GM19463 (cell line): ENCODE measurements around the gene PRR9.

Experiments
- ATAC-seq: cut with Tn5 transposase; IDR thresholded peaks from one replicate; pipeline ENCODE4 v1.9.1; 2021; ENCODE audit warnings: mild to moderate bottlenecking, moderate library complexity; ENCODE audit not compliant: unreplicated experiment

The PRR9 gene

DNA sequence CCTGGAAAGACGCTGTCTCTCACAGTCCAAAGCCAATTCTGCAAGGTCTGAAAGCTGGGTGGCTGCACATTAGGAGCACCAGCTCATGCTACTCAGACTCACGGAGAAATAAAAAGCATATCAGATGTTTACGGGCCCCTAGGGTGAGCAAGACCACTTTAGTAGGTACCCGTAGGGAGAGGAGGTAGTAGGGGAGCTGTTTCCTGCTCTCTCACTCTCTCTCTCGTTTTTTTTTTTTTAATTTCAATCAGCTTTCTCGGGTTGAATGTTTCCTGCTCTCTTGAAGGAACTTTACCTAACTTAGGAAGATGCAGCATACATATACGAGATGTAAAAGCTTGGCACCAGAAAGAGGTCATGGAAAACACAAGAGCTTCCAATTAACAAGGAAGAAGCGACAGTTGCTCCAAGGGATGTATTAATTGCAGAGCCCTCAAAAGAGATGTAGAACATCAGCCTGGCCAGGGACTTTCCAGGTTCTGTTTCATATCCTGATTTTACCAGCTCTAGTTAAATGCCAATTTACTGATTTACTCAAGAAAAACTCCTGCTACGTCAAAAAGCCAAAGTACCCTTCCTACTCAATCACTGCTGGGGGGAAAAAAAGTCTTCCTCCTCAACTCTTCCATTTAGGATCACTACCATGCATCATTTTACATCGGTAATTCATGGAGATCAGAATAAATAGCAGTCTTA, 45.2 kb downstream of the PRR9 start:
- peak; percentile 41 for ATAC-seq

DNA sequence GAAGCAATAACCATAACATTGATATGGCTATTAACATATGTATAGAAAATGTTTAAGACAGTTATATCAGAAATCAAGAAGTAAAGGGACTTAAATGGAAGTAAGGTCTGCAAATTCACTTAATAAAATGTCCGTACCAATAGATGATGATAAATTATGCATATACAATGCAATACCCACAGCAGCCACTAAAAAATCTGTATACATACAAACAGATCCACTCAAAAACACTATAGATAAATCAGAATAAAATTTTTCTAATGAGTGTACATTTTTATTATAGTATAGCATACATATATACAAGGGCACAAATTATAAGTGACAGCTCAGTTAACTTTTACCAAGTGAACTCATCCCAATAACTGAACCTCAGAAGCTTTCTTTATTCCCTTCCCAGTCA, 48.1 kb downstream of the PRR9 start:
- no peak for ATAC-seq
